Measurements from ENCODE around the gene PLXNA2. TPM values are rescaled to one million over a fixed set of nuclear protein-coding genes. Genes with fewer than 3 reads are reported as not detected.

The PLXNA2 gene
- total RNA-seq, 4 donors from 2014 or later: 12.2 to 45.7 (median 21.8) TPM

GRCh38 chr1:207996636-207997035 lies 247.5 kb downstream of the PLXNA2 start:
- H3K27me3 ChIP-seq: no peaks in the 10 kb centered on the region
- TF ChIP-seq, protein P1, sequence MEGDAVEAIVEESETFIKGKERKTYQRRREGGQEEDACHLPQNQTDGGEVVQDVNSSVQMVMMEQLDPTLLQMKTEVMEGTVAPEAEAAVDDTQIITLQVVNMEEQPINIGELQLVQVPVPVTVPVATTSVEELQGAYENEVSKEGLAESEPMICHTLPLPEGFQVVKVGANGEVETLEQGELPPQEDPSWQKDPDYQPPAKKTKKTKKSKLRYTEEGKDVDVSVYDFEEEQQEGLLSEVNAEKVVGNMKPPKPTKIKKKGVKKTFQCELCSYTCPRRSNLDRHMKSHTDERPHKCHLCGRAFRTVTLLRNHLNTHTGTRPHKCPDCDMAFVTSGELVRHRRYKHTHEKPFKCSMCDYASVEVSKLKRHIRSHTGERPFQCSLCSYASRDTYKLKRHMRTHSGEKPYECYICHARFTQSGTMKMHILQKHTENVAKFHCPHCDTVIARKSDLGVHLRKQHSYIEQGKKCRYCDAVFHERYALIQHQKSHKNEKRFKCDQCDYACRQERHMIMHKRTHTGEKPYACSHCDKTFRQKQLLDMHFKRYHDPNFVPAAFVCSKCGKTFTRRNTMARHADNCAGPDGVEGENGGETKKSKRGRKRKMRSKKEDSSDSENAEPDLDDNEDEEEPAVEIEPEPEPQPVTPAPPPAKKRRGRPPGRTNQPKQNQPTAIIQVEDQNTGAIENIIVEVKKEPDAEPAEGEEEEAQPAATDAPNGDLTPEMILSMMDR (IDR thresholded peaks at IDR 0.05): no peak
- TF ChIP-seq POLR2A (IDR thresholded peaks at IDR 0.05): no peak
- no peaks in the 10 kb centered on the region for H3K4me1 ChIP-seq
- no peak for DNase-seq
- H3K4me3 ChIP-seq (replicated peaks in 1 of 3): no peak overlapping the region
- intact Hi-C loops (cut with DNase I): loop anchor here (10.0 kb wide), 1 partner anchor 112 kb away; no protein-coding TSS in a partner anchor
- H3K9me3 ChIP-seq: no peaks in the 10 kb centered on the region
- H3K36me3 ChIP-seq: no peaks in the 10 kb centered on the region
- no peak overlapping the region for H3K27ac ChIP-seq

GRCh38 chr1:207995576-207995975 lies 248.6 kb downstream of the PLXNA2 start:
- no peak overlapping the region for H3K4me3 ChIP-seq (replicated peaks in 1 of 3)
- H3K27me3 ChIP-seq: no peaks in the 10 kb centered on the region
- no peaks in the 10 kb centered on the region for H3K4me1 ChIP-seq
- 77 to 83% methylated on average over 4 of the region's 4 CpGs for WGBS, 2 donors
- intact Hi-C loops (cut with DNase I): loop anchor here (10.0 kb wide), 1 partner anchor 111 kb away; no protein-coding TSS in a partner anchor
- TF ChIP-seq POLR2A (IDR thresholded peaks at IDR 0.05): no peak
- no peak overlapping the region for H3K27ac ChIP-seq
- DNase-seq: no peak
- no peaks in the 10 kb centered on the region for H3K36me3 ChIP-seq
- H3K9me3 ChIP-seq: no peaks in the 10 kb centered on the region

DNA sequence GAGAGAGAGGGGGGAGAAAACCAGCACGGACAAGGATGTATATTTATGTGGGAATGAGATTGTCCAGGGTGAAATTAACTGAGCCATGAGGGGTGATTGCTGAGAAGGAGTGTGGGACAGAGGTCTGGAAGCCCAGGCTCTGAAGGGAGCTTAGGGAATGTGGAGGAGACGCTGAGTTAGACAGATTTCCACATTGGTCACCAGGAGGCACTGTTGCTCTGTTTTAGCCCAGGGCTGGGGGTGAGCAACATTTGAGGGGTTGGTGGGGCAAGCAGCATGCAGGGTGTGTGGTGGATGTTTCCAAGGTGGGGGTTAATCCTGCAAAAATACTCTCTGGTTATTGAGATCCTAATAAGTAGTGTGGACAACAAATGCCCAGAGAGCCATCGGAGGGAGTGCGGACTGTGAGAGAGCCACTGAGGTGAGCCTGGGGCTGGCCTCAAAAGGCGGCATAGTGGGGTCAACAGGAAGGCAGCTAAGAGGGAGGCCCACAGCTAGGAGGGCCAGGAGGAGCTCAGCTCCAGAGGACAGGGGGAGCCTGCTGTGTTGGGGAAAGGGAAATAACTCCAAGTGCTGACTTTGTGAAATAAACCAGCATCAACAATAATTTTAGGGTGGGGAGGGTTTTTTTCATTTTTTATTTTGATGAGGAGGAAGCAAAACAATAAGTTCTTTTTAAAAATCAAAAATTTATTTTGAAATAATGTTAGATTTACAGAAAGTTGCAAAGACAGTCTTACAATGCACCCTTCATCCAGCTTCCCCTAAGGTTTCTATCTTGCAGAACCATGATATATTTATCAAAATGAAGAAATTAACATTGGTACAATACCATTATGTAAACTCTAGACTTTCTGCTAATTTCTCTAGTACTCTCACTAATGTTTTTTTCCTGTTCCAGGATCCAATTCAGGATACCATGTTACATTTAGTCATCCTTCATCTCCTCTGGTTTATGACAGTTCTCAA lies 250.4 kb downstream of the PLXNA2 start:
- no peaks in the 10 kb centered on the region for H3K9me3 ChIP-seq
- intact Hi-C loops (cut with DNase I): loop anchor here (10.0 kb wide), 1 partner anchor 109 kb away; no protein-coding TSS in a partner anchor
- H3K27me3 ChIP-seq: no peaks in the 10 kb centered on the region
- H3K27ac ChIP-seq: no peak overlapping the region
- no peak for TF ChIP-seq POLR2A (IDR thresholded peaks at IDR 0.05)
- TF ChIP-seq, protein P1 (IDR thresholded peaks at IDR 0.05): no peak
- no peaks in the 10 kb centered on the region for H3K36me3 ChIP-seq
- no peaks in the 10 kb centered on the region for H3K4me1 ChIP-seq
- 82 to 88% methylated on average over 5 of the region's 5 CpGs for WGBS, 2 donors
- H3K4me3 ChIP-seq (replicated peaks in 1 of 3): no peak overlapping the region
- DNase-seq: no peak

- Histone ChIP-seq H3K27ac (no peak overlapping the region), H3K9me3 (no peaks in the 10 kb centered on the region), H3K4me3 (replicated peaks in 1 of 3) (no peak overlapping the region), H3K4me1 (no peaks in the 10 kb centered on the region), H3K36me3 (no peaks in the 10 kb centered on the region), H3K27me3 (no peaks in the 10 kb centered on the region)
- WGBS, 2 donors: 78 to 83% methylated on average over 5 of the region's 5 CpGs
- no peak for DNase-seq
- TF ChIP-seq POLR2A (IDR thresholded peaks at IDR 0.05): no peak
- TF ChIP-seq, protein P1 (IDR thresholded peaks at IDR 0.05): no peak
- intact Hi-C loops (cut with DNase I): loop anchor here (10.0 kb wide), 1 partner anchor 108 kb away; no protein-coding TSS in a partner anchor
Observed at GRCh38 chr1:207992677-207993236, 251.4 kb downstream of the PLXNA2 start.

DNA sequence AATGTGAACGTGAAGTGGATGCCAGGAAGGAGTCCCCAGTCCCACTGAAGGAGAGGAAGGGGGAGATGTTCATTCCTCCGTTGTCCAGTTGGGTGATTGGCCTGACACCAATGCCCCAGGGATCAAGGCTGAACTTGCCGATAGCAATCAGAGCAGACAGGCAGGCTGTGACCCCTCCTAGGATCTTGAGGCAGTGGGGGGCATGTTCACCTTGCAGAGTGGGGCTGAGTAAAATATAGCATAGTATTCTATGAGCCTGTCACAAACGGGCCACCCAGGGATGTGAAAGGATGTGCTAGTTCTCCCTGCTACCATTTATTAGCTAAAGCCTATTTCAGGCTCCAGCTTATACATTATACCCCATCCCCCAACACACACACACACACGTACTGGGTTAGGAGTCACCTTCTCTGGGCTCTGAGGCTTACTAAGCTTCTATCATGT lies 252.6 kb downstream of the PLXNA2 start:
- Histone ChIP-seq H3K27ac (no peak overlapping the region), H3K4me3 (replicated peaks in 1 of 3) (no peak overlapping the region), H3K9me3 (no peaks in the 10 kb centered on the region), H3K27me3 (no peaks in the 10 kb centered on the region), H3K4me1 (no peaks in the 10 kb centered on the region), H3K36me3 (no peaks in the 10 kb centered on the region)
- TF ChIP-seq, protein P1 (IDR thresholded peaks at IDR 0.05): no peak
- no peak for DNase-seq
- intact Hi-C loops (cut with DNase I): loop anchor here (10.0 kb wide), 1 partner anchor 107 kb away; no protein-coding TSS in a partner anchor
- WGBS, 2 donors: 69 to 81% methylated on average over 4 to 5 of the region's 5 CpGs
